Measurements from ENCODE around the gene MAP3K20.
"Not testable (repeated sequence)": the region's sequence is repeated elsewhere in the genome, so short reads cannot be mapped to it uniquely, and the experiment has no call there.

MAP3K20 gene

GRCh38 chr2:173286153-173286809 is 210.6 kb downstream of the MAP3K20 start:
- no peaks in the 10 kb centered on the region for H3K36me3 Mint-ChIP-seq (ENCODE audit: low read depth)
- peaks cover 9% of the 10 kb centered on the region for H3K4me1 Mint-ChIP-seq (ENCODE audit: low read depth)
- no peak overlapping the region for H3K27ac Mint-ChIP-seq
- no peaks in the 10 kb centered on the region for H3K27me3 Mint-ChIP-seq (ENCODE audit: low read depth)
- peak; percentile 14 for DNase-seq (ENCODE audit: low spot score)
- H3K9me3 Mint-ChIP-seq, result no peaks in the 10 kb centered on the region
- H3K4me3 Mint-ChIP-seq, result no peak overlapping the region

- no peak for DNase-seq (ENCODE audit: low spot score)
- H3K27ac Mint-ChIP-seq, result no peak overlapping the region
- H3K4me1 Mint-ChIP-seq (ENCODE audit: low read depth), result peaks cover 9% of the 10 kb centered on the region
- no peaks in the 10 kb centered on the region for H3K9me3 Mint-ChIP-seq
- no peaks in the 10 kb centered on the region for H3K36me3 Mint-ChIP-seq (ENCODE audit: low read depth)
- no peak overlapping the region for H3K4me3 Mint-ChIP-seq
- no peaks in the 10 kb centered on the region for H3K27me3 Mint-ChIP-seq (ENCODE audit: low read depth)
Observed at GRCh38 chr2:173287594-173287993, 211.9 kb downstream of the MAP3K20 start.

DNA sequence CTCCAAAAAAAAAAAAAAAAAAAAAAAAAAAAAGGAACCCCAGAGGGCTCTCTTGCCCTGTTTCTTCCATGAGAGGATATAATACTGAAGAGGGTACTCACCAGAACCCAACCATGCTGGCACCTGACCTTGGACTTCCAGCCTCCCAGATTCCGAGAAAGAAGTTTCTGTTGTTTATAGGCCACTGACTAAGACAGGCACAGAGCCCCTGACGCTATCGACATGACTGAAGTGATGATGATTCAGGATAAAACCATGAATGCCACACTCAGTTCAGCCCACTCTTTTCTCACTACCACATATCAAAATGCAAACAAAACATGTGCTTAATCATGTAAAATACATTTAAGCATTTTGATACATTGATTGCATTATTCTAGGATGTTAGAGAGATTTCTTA is 212.9 kb downstream of the MAP3K20 start:
- H3K4me3 Mint-ChIP-seq, result no peak overlapping the region
- no peak overlapping the region for H3K27ac Mint-ChIP-seq
- DNase-seq (ENCODE audit: low spot score), result peak; percentile 46
- H3K4me1 Mint-ChIP-seq (ENCODE audit: low read depth), result peaks cover 9% of the 10 kb centered on the region
- peaks cover 4% of the 10 kb centered on the region for H3K9me3 Mint-ChIP-seq
- no peaks in the 10 kb centered on the region for H3K36me3 Mint-ChIP-seq (ENCODE audit: low read depth)
- no peaks in the 10 kb centered on the region for H3K27me3 Mint-ChIP-seq (ENCODE audit: low read depth)

- Mint-ChIP-seq H3K9me3 (peaks cover 4% of the 10 kb centered on the region), H3K27ac (no peak overlapping the region), H3K4me1 (ENCODE audit: low read depth) (peaks cover 9% of the 10 kb centered on the region), H3K4me3 (no peak overlapping the region), H3K27me3 (ENCODE audit: low read depth) (no peaks in the 10 kb centered on the region), H3K36me3 (ENCODE audit: low read depth) (no peaks in the 10 kb centered on the region)
- DNase-seq (ENCODE audit: low spot score), result no peak
Observed at GRCh38 chr2:173290046-173290445, 214.4 kb downstream of the MAP3K20 start.

GRCh38 chr2:173290518-173290917 is 214.9 kb downstream of the MAP3K20 start:
- no peak overlapping the region for H3K27ac Mint-ChIP-seq

GRCh38 chr2:173291412-173291811 is 215.8 kb downstream of the MAP3K20 start:
- Mint-ChIP-seq H3K27me3 (ENCODE audit: low read depth) (no peaks in the 10 kb centered on the region), H3K4me3 (no peak overlapping the region)

More at GRCh38 chr2:173290518-173290917, 214.9 kb downstream of the MAP3K20 start:
- no peaks in the 10 kb centered on the region for H3K27me3 Mint-ChIP-seq (ENCODE audit: low read depth)
- no peaks in the 10 kb centered on the region for H3K36me3 Mint-ChIP-seq (ENCODE audit: low read depth)
- DNase-seq (ENCODE audit: low spot score), result no peak
- no peak overlapping the region for H3K4me3 Mint-ChIP-seq
- H3K4me1 Mint-ChIP-seq (ENCODE audit: low read depth), result peaks cover 9% of the 10 kb centered on the region
- H3K9me3 Mint-ChIP-seq, result peaks cover 4% of the 10 kb centered on the region

DNA sequence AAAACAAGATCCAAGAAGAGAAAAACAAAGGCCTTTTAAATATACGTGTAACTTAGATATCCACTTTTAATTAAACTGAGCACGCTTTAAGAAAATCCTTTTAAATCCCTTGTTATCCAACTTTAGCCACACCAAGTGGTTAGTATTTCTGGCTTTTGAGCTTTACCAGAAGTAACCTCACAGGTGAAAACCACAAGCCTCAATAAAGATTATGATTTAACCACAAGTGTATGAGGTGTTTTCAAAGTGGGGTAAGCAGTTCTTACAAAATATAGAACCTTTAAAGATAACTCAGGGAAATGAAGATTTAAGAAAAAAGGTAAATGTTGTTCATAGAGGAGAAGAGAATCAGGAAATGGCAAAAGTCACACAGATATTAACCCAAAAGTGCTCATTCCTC is 220.6 kb downstream of the MAP3K20 start:
- Mint-ChIP-seq H3K9me3 (peaks cover 41% of the 10 kb centered on the region), H3K4me1 (ENCODE audit: low read depth) (peaks cover 4% of the 10 kb centered on the region), H3K27ac (no peak overlapping the region), H3K36me3 (ENCODE audit: low read depth) (no peaks in the 10 kb centered on the region), H3K4me3 (no peak overlapping the region), H3K27me3 (ENCODE audit: low read depth) (no peaks in the 10 kb centered on the region)
- no peak for DNase-seq (ENCODE audit: low spot score)

More at GRCh38 chr2:173291412-173291811, 215.8 kb downstream of the MAP3K20 start:
- H3K36me3 Mint-ChIP-seq (ENCODE audit: low read depth), result no peaks in the 10 kb centered on the region
- H3K9me3 Mint-ChIP-seq, result peaks cover 4% of the 10 kb centered on the region
- no peak overlapping the region for H3K27ac Mint-ChIP-seq
- DNase-seq (ENCODE audit: low spot score), result no peak
- H3K4me1 Mint-ChIP-seq (ENCODE audit: low read depth), result peaks cover 12% of the 10 kb centered on the region

DNA sequence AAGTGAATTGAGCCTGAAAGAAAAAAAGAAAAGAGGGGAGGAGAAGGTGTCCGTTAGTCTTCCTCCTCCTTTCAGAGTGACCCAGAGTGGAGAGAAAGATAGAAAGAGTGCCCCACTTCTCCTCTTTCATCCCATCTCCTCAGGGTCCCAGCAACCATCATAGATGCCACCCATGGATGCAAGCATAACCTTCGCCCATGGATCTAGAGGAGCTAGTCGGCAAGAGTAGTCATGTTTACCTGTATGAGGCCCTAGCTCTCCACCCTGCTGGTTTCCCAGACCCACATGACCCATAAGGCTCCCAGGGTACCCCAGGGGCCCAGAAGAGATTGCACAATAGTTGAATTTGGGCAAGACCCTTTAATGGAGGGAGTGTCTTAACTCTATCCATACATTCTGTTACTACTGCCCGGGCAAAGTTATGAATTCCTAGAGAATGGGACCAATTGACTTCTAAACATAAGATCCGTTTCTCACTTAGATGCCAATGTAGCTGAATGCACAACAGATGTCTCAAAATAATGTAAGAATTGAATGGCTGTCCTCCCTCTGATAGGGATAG is 223.0 kb downstream of the MAP3K20 start:
- peaks cover 4% of the 10 kb centered on the region for H3K4me1 Mint-ChIP-seq (ENCODE audit: low read depth)
- H3K9me3 Mint-ChIP-seq, result peaks cover 38% of the 10 kb centered on the region
- no peak for DNase-seq (ENCODE audit: low spot score)
- no peaks in the 10 kb centered on the region for H3K27me3 Mint-ChIP-seq (ENCODE audit: low read depth)
- H3K4me3 Mint-ChIP-seq, result no peak overlapping the region
- no peaks in the 10 kb centered on the region for H3K36me3 Mint-ChIP-seq (ENCODE audit: low read depth)
- no peak overlapping the region for H3K27ac Mint-ChIP-seq

DNA sequence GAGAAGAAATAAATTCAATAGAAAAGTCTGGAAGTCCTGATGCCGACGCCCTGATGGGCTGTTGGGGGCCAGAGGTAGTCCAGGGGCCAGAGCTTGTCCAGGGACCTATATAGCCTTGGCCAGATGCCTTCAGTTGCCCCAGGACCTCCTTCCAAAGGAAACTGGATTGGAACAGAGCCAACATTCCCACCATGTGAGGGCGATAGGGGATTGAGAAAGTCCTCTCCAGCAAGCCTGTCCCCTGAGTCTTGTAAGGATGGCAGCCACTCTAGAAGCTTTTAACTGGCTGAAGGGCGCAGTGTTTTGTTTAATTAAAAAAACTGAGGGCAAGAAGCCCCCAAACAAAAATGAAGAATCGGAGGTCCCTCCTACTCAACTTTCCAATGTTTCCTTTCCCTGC is 224.1 kb downstream of the MAP3K20 start:
- H3K4me3 Mint-ChIP-seq, result no peak overlapping the region

DNA sequence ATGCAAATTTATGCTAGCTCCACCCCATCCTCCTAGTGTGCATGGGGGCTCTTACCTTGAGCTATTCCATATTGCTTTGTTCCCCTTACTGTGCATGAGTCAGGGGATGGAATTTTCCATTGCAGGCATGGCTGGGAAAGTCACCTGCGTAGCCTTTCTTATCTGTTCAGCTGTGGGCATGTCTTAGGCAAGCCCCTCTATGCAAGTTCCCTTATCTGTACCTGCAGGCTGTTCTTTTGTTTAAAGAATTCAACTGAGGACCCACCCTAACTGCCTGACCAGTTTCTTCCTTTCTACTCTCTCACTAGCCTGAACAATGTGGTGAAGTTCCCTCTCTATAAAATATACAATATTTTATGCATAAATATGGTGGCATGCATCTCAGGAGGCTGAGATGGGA is 224.8 kb downstream of the MAP3K20 start:
- Mint-ChIP-seq H3K4me3 (no peak overlapping the region), H3K9me3 (peaks cover 38% of the 10 kb centered on the region), H3K4me1 (ENCODE audit: low read depth) (peaks cover 4% of the 10 kb centered on the region), H3K27me3 (ENCODE audit: low read depth) (no peaks in the 10 kb centered on the region), H3K36me3 (ENCODE audit: low read depth) (no peaks in the 10 kb centered on the region), H3K27ac (no peak overlapping the region)
- DNase-seq (ENCODE audit: low spot score), result no peak

More for the DNA sequence above, 224.1 kb downstream of the MAP3K20 start:
- H3K27ac Mint-ChIP-seq, result no peak overlapping the region
- peaks cover 38% of the 10 kb centered on the region for H3K9me3 Mint-ChIP-seq
- no peaks in the 10 kb centered on the region for H3K27me3 Mint-ChIP-seq (ENCODE audit: low read depth)
- peaks cover 4% of the 10 kb centered on the region for H3K4me1 Mint-ChIP-seq (ENCODE audit: low read depth)
- DNase-seq (ENCODE audit: low spot score), result no peak
- H3K36me3 Mint-ChIP-seq (ENCODE audit: low read depth), result no peaks in the 10 kb centered on the region

DNA sequence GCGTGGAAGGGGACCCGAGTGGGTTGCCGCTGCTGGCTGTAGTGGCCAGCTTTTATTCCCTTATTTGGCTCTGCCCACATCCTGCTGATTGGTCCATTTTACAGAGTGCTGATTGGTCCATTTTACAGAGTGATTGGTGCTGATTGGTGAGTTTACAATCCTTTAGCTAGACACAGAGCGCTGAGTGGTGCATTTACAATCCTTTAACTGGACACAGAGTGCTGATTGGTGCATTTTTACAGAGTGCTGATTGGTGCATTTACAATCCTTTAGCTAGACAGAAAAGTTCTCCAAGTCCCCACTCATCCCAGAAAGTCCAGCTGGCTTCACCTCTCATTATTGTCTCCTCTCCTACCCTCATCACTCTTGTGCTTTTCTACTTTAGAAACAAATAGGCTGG is 225.9 kb downstream of the MAP3K20 start:
- H3K36me3 Mint-ChIP-seq (ENCODE audit: low read depth); DNase-seq (ENCODE audit: low spot score); H3K27me3 Mint-ChIP-seq (ENCODE audit: low read depth); H3K4me3 Mint-ChIP-seq; H3K27ac Mint-ChIP-seq; H3K4me1 Mint-ChIP-seq (ENCODE audit: low read depth): not testable (repeated sequence)
- peaks cover 38% of the 10 kb centered on the region for H3K9me3 Mint-ChIP-seq

DNA sequence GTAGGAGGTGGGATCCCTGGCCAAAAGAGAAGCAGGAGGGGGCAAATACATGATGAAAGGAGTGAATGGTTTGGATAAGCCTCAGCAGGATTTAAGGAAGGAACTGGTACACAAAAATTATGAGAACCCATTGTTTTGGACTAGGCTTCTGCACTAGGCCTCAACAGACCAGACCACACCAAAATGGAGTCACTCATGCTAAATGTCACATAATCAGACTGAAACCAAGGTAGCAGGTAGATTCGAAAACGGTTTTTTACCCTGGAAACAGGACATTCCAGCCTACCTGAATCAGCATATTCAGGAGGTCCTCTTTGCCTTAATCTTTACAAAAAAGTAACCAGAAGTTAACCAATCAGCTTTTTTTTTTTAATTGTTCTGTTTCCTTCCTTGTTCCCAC is 229.7 kb downstream of the MAP3K20 start:
- no peak overlapping the region for H3K27ac Mint-ChIP-seq
- H3K4me1 Mint-ChIP-seq (ENCODE audit: low read depth), result peaks cover 8% of the 10 kb centered on the region
- H3K9me3 Mint-ChIP-seq, result peaks cover 10% of the 10 kb centered on the region
- H3K27me3 Mint-ChIP-seq (ENCODE audit: low read depth), result no peaks in the 10 kb centered on the region
- no peak for DNase-seq (ENCODE audit: low spot score)
- no peaks in the 10 kb centered on the region for H3K36me3 Mint-ChIP-seq (ENCODE audit: low read depth)
- no peak overlapping the region for H3K4me3 Mint-ChIP-seq

DNA sequence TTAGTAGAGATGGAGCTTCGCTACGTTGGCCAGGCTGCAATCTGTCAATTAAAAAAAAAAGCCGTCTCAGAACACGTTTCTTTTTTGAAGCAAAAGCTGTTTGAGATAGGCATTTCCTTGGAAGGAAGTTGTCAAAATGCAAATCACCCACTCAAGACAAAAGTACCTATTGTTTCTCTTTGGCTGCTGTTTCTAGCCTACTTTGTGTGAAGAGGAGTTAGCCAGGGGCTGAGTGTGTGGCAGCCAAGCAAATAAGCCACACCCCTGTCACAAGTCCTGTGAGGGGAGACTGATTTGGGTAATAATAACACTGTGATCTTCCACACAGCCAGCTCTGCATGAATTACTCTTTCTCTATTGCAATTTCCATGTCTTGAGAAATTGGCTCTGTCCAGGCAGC is 231.6 kb downstream of the MAP3K20 start:
- H3K9me3 Mint-ChIP-seq, result no peaks in the 10 kb centered on the region
- H3K4me1 Mint-ChIP-seq (ENCODE audit: low read depth), result peaks cover 8% of the 10 kb centered on the region
- no peak for DNase-seq (ENCODE audit: low spot score)
- H3K27me3 Mint-ChIP-seq (ENCODE audit: low read depth), result no peaks in the 10 kb centered on the region
- H3K36me3 Mint-ChIP-seq (ENCODE audit: low read depth), result no peaks in the 10 kb centered on the region
- no peak overlapping the region for H3K4me3 Mint-ChIP-seq
- H3K27ac Mint-ChIP-seq, result no peak overlapping the region

DNA sequence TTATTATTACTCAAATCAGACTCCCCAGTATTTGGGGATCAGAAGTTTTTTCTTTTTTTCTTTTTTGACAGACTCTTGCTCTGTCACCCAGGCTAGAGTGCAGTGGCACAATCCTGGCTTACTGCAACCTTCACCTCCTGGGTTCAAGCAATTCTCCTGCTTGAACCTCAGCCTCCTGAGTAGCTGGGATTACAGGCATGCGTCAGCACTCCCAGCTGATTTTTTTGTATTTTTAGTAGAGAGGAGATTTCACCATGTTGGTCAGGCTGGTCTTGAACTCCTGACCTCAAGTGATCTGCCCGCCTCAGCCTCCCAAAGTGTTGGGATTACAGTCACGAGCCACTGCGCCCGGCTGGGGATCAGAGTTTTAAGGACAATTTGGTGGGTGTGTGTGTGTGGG is 233.7 kb downstream of the MAP3K20 start:
- H3K4me1 Mint-ChIP-seq (ENCODE audit: low read depth); H3K4me3 Mint-ChIP-seq; H3K9me3 Mint-ChIP-seq; H3K27me3 Mint-ChIP-seq (ENCODE audit: low read depth); H3K27ac Mint-ChIP-seq; H3K36me3 Mint-ChIP-seq (ENCODE audit: low read depth); DNase-seq (ENCODE audit: low spot score): not testable (repeated sequence)
